CD4-positive, alpha-beta T cell treated with Interleukin-2 at 100 ng/mL for 4 hours (primary cell): ENCODE measurements around the gene ANKRD12.

Experiments used
- DNase-seq: peaks from one replicate; pipeline ENCODE4 v3.0.0-alpha.2; 2020; ENCODE audit warnings: low spot score

ANKRD12 gene

DNA sequence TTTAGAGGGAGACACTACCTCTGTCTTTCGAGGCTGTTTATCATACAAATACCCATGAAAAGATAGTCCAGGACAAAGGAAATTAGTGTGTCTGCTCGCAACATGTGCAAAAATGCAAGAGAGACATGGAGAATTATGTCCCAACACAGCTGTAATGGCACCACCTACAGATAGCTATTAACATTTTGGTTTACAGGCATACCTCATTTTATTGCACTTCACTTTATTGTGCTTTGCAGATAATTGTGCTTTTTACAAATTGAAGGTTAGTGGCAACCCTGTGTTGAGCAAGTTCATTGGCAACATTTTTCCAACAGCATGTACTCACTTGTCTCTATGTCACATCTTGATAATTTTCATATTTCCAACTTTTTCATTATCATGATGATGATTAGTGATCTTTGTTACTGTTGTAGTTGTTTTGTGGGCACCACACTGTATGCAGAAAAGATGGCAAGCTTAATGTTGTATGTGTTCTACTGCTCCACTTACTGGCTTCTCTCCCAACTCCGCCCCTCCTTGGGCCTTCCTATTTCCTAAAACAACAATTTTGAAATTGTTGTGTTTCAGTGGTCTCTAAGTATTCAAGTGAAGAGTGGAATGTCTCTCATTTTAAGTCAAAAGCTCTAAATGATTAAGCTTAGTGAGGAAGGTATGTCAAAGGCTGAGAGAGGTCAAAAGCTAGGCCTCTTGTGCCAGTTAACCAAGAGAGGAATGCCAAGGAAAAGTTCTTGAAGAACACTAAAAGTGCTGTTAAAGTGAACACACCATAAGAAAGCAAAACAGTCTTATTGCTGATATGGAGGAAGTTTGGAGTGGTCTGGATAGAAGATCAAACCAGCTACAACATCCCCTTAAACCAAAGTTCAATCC lies 52.0 kb downstream of the ANKRD12 start:
- no peak for DNase-seq

GRCh38 chr18:9189491-9189890 lies 52.9 kb downstream of the ANKRD12 start:
- no peak for DNase-seq

- DNase-seq = no peak
These were observed 55.2 kb downstream of the ANKRD12 start for GRCh38 chr18:9191658-9192256.

DNA sequence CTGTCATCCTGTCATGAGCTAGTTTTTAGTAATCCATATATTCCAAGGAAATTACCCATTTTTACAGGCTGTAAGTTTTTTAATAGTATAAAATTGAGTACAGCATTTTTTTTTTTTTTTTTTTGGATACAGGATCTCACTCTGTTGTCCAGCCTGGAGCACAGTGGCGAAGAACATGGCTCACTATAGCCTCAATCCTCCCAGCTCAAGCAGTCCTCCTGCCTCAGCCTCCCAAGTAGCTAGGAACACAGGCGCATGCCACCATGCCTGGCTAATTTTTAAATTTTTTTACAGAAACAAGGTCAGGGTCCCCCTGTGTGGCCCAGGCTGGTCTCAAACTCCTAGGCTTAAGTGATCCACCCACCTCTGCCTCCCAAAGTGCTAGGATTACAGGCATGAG lies 56.5 kb downstream of the ANKRD12 start:
- no peak for DNase-seq

DNA sequence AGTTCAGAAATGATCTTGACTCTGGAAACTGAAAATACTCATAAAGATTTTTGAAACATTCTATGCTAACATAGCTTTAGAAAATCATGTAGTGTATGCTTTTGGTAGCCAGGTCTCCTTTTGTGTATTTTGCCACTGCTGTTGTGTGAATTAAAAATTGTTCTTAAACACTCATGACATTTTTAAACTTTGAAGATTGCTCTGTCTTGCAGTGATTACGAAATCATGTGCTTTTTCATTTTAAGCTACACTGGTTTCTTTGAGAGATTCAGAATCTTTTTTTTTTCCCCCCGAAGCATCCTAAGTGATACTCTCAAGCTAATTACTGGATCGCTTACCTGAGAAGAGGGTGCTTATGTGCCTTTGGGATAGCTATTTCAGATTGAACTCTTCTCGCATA lies 60.0 kb downstream of the ANKRD12 start:
- DNase-seq = no peak

DNA sequence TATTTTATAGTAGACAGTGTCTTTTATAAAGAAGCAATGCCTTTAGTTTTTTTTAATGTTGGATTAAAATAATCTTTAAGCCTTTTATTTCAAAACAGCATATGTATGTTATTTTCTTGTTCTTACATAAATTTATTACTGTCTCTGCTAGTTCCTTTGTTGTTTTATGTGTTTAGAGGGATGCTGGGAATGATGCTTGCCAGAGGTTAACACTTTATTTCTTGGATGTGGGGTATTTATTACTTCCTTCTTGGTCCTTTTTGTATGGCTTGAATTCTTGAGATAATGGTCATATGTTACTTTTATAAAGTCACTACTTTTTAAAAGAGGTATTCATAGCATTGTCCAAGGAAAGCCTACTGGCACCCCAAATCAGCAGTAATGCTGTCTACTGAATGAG lies 63.1 kb downstream of the ANKRD12 start:
- no peak for DNase-seq

GRCh38 chr18:9201224-9201623 lies 64.6 kb downstream of the ANKRD12 start:
- no peak for DNase-seq

DNA sequence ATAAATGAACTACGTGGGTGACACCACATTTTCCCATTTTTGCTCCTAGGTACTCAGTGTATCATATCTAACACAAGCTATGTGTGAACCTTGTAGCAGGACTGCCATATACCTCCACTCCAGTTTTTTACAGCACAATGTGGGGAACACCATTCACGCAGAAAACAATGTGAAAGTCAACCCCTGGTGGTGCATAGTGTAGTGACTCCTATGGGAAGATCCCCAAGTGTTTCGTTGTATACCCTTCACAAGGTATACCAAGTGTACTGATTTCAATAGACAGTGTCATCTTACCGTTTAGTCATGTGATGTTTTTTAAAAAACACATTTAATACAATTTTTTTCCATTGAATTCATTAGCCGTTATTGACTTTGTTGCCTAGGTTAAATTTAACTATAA lies 68.1 kb downstream of the ANKRD12 start:
- DNase-seq = no peak

- DNase-seq = no peak
These were observed 69.8 kb downstream of the ANKRD12 start for GRCh38 chr18:9206421-9206820.

GRCh38 chr18:9209279-9209678 lies 72.7 kb downstream of the ANKRD12 start:
- no peak for DNase-seq

DNA sequence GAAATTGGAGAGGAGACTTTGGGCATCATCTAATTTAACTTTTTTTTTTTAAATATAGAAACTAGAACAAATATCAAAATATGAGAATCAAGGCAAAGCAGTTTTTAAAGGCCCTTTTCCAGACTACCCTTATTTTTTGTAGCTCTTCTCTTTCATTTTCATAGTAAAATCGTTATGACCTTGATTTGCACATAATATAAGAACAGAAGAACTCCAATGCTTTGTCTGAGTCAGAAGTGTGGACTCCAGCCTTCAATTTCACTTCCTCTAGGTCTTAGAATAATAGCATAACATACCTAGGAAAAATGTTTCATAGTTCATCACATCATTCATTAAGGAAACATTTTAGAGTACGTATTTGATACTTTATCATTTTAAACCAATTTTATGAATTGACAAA lies 74.4 kb downstream of the ANKRD12 start:
- DNase-seq = no peak

DNA sequence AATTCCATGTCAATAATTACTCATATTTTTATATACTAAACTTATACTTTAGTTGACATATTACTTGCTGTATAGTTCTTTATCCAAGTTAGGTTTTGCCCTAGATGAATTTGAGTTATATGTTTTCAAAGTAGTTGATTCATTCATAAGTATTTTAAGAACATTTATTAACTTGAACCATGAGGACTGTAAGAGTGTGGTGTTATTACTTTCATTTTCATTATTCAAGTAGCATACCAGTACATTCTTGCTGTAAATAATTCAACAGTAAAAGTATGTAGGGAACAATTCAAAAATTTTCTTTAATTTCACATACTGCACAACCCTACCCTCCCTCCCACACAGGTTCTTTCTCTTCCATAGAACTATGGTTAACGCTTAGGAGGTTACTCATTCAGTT lies 75.4 kb downstream of the ANKRD12 start:
- DNase-seq = no peak

DNA sequence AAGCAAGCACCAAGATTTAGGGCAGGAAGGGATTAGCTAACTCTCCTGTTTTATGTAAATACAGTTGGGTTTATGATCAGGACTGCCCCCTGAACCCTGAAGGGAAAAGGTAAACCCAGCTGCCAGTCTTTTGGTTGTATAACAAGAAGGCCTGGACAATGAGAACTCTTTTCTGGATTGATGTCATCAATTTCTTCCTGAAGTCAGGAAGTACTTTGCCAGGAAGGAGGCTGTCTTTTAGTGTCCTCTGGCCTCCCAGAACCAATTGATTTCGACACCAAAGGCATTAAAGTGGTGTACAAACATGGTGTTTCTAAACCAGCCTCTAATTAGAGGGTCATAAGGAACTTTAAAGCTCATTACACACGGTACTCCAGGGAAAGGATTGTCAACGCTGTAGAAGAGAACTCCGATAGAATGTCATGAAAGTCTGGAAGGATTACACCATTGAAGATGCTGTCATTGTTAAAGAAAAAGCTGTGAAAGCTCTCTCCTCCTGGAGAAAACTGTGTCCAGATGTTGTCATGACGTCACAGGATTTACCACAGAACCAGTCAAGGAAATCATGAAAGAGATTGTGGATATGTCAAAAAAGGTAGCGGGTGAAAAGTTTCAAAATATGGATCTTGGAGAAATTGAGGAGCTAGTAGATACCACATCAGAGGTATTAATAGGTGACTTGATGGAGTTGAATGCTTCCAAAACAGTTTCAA lies 78.8 kb downstream of the ANKRD12 start:
- DNase-seq = no peak

GRCh38 chr18:9216459-9216858 lies 79.9 kb downstream of the ANKRD12 start:
- no peak for DNase-seq

- no peak for DNase-seq
These were observed 81.3 kb downstream of the ANKRD12 start for GRCh38 chr18:9217743-9218451.

DNA sequence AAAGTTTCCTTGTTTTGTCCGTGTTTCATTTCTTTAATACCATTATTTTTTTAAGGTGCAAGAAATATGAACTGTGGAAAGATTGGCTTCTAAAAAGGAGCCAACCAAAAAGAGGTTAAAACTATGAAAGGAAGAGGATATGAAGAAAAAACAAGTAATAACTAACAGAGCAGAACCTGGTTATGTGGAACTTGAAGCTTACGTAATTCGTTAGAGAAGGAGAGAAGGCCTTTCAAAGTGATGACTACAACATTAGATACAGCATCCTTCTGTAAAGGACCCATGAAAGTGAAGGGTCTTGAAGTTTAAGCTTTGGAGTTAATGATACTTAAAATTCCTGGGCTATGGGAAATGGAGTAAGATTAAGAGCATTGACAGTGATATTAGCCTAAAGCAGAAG lies 84.5 kb downstream of the ANKRD12 start:
- DNase-seq = no peak

GRCh38 chr18:9221661-9222060 lies 85.1 kb downstream of the ANKRD12 start:
- DNase-seq = no peak

- DNase-seq = no peak
These were observed 86.8 kb downstream of the ANKRD12 start for GRCh38 chr18:9223356-9223755.

DNA sequence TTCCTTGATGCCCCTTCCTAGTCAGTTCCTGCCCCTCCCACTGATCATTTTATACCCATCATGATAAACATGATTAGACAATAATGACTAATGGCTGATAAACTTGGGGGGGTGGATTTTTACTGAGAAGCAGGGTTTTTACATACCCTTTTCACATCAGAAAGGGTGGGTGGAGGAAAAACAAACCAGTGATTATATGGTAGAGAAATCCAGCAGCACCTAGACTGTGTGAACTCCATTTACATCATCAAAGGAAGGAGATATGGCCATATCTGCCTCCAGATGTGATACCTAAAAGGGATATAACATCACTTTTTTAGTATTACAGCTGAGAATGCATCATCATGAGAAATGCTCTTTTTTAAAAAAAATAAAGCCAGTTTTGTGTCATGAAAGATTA lies 89.9 kb downstream of the ANKRD12 start:
- DNase-seq = no peak

GRCh38 chr18:9231852-9232486 lies 95.4 kb downstream of the ANKRD12 start:
- no peak for DNase-seq

DNA sequence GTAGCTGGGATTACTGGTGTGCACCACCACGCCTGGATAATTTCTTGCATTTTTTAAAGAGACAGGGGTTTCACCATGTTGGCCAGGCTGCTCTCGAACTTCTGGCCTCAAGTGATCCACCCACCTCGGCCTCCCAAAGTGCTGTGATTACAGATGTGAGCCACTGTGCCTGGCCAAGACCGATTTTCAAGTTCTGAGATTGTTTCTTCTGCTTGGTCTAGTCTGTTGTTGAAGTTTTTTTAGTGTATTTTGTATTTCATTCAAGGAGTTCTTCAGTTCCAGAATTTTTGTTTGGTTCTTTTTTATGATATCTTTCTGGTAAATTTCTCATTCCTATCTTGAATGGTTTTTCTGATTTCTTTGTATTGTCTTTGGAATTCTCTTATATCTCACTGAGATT lies 96.4 kb downstream of the ANKRD12 start:
- no peak for DNase-seq
